ENCODE measurements around the gene MYCL. TPM values are rescaled to one million over a fixed set of nuclear protein-coding genes. Genes with fewer than 3 reads are reported as not detected.

Gene MYCL
- total and polyA plus RNA-seq, 2 of the 13 experiments (the other 11 are each of a cell fraction or from before 2014, with no cell fraction given), result 0.31 to 1.7 TPM

- TF ChIP-seq, protein P1, sequence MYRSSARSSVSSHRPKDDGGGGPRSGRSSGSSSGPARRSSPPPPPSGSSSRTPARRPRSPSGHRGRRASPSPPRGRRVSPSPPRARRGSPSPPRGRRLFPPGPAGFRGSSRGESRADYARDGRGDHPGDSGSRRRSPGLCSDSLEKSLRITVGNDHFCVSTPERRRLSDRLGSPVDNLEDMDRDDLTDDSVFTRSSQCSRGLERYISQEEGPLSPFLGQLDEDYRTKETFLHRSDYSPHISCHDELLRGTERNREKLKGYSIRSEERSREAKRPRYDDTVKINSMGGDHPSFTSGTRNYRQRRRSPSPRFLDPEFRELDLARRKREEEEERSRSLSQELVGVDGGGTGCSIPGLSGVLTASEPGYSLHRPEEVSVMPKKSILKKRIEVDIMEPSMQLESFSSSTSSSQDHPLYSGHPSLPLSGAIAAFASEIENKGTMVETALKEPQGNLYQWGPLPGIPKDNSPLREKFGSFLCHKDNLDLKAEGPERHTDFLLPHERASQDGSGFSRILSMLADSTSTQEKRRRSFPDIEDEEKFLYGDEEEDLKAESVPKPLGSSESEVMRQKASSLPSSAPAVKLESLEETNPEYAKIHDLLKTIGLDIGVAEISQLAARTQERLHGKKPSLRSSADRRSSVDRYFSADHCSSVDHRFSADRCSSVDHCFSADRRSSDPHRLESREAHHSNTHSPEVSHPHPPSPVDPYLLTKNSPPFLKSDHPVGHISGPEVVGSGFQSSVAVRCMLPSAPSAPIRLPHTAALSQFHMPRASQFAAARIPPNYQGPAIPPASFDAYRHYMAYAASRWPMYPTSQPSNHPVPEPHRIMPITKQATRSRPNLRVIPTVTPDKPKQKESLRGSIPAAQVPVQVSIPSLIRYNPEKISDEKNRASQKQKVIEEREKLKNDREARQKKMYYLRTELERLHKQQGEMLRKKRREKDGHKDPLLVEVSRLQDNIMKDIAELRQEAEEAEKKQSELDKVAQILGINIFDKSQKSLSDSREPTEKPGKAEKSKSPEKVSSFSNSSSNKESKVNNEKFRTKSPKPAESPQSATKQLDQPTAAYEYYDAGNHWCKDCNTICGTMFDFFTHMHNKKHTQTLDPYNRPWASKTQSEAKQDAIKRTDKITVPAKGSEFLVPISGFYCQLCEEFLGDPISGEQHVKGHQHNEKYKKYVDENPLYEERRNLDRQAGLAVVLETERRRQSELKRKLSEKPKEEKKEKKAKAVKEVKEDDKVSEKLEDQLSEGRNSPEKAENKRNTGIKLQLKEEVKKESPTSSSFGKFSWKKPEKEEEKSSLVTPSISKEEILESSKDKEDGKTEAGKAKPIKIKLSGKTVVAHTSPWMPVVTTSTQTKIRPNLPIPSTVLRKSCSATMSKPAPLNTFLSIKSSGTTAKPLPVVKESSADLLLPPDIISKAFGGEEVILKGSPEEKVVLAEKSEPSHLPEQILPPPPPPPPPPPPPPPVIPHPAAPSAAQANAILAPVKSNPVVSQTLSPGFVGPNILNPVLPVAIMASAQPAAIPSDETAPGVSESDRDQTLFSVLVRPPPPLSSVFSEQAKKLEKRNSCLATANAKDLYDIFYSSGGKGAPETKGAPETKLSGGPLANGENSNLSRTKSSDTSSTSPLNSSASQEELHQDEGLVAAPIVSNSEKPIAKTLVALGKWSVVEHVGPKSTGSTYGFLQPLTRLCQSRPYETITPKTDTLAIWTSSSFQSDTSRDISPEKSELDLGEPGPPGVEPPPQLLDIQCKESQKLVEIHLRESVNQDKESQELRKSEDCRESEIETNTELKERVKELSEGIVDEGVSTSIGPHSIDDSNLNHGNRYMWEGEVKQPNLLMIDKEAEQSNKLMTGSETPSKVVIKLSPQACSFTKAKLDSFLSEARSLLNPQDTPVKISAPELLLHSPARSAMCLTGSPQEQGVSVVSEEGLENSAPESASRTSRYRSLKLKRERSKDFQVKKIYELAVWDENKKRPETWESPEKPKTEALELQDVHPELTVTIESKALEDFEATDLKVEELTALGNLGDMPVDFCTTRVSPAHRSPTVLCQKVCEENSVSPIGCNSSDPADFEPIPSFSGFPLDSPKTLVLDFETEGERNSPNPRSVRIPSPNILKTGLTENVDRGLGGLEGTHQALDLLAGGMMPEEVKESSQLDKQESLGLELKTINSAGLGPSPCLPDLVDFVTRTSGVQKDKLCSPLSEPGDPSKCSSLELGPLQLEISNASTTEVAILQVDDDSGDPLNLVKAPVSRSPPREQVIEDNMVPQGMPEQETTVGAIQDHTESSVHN (CRISPR knock-in tag; IDR thresholded peaks at IDR 0.05), result no peak
- TF ChIP-seq ZBTB34 (CRISPR knock-in tag; IDR thresholded peaks at IDR 0.05) (no peak), CEBPB (IDR thresholded peaks at IDR 0.05; ENCODE audit: borderline replicate concordance, low read depth, low read length) (no peak), ATF1 (CRISPR knock-in tag; IDR thresholded peaks at IDR 0.05) (no peak), TERF1 (CRISPR knock-in tag; IDR thresholded peaks at IDR 0.05) (no peak), KLF11 (CRISPR knock-in tag; IDR thresholded peaks at IDR 0.05) (no peak), ZNF441 (CRISPR knock-in tag; IDR thresholded peaks at IDR 0.05; ENCODE audit: borderline replicate concordance) (no peak), SATB2 (CRISPR knock-in tag; IDR thresholded peaks at IDR 0.05) (no peak), ZNF256 (CRISPR knock-in tag; conservative IDR thresholded peaks at IDR 0.05) (no peak; the same call in 1 of the 2 replicates), ZNF629 (CRISPR knock-in tag; conservative IDR thresholded peaks at IDR 0.05) (no peak), MLLT10 (CRISPR knock-in tag; IDR thresholded peaks at IDR 0.05) (no peak), ZNF703 (CRISPR knock-in tag; IDR thresholded peaks at IDR 0.05; ENCODE audit: borderline replicate concordance) (no peak), ZFP37 (CRISPR knock-in tag; IDR thresholded peaks at IDR 0.05; ENCODE audit: borderline replicate concordance) (0 out of 2 replicates have a peak, but pooled peaks have one; percentile 50)
- TF ChIP-seq, protein P2, sequence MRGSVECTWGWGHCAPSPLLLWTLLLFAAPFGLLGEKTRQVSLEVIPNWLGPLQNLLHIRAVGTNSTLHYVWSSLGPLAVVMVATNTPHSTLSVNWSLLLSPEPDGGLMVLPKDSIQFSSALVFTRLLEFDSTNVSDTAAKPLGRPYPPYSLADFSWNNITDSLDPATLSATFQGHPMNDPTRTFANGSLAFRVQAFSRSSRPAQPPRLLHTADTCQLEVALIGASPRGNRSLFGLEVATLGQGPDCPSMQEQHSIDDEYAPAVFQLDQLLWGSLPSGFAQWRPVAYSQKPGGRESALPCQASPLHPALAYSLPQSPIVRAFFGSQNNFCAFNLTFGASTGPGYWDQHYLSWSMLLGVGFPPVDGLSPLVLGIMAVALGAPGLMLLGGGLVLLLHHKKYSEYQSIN (CRISPR knock-in tag; IDR thresholded peaks at IDR 0.05; ENCODE audit: borderline replicate concordance), result no peak
- TF ChIP-seq, protein P3, sequence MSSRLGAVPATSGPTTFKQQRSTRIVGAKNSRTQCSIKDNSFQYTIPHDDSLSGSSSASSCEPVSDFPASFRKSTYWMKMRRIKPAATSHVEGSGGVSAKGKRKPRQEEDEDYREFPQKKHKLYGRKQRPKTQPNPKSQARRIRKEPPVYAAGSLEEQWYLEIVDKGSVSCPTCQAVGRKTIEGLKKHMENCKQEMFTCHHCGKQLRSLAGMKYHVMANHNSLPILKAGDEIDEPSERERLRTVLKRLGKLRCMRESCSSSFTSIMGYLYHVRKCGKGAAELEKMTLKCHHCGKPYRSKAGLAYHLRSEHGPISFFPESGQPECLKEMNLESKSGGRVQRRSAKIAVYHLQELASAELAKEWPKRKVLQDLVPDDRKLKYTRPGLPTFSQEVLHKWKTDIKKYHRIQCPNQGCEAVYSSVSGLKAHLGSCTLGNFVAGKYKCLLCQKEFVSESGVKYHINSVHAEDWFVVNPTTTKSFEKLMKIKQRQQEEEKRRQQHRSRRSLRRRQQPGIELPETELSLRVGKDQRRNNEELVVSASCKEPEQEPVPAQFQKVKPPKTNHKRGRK (CRISPR knock-in tag; IDR thresholded peaks at IDR 0.05), result peak; percentile 79; the same call in 1 of the 2 replicates
These were observed at the start of gene MYCL (continued) for GRCh38 chr1:39901714-39902459.
